Skeletal muscle cell (primary cell): ENCODE results near the gene SLC2A3.
A peak's percentile ranks its signal among the peaks of the same experiment; 100 is the strongest.
"Not testable (repeated sequence)": the region's sequence is repeated elsewhere in the genome, so short reads cannot be mapped to it uniquely, and the experiment has no call there.

Experiments used
- DNase-seq: peaks from one replicate; pipeline ENCODE4 v3.0.0-alpha.2; 2010; ENCODE audit warnings: low read depth
- H3K4me3 ChIP-seq: 2 replicates; pipeline ENCODE4 v1.5.1; 2011; ENCODE audit warnings: low read depth, mild to moderate bottlenecking, control low read depth, low read length, moderate library complexity

The SLC2A3 gene

DNA sequence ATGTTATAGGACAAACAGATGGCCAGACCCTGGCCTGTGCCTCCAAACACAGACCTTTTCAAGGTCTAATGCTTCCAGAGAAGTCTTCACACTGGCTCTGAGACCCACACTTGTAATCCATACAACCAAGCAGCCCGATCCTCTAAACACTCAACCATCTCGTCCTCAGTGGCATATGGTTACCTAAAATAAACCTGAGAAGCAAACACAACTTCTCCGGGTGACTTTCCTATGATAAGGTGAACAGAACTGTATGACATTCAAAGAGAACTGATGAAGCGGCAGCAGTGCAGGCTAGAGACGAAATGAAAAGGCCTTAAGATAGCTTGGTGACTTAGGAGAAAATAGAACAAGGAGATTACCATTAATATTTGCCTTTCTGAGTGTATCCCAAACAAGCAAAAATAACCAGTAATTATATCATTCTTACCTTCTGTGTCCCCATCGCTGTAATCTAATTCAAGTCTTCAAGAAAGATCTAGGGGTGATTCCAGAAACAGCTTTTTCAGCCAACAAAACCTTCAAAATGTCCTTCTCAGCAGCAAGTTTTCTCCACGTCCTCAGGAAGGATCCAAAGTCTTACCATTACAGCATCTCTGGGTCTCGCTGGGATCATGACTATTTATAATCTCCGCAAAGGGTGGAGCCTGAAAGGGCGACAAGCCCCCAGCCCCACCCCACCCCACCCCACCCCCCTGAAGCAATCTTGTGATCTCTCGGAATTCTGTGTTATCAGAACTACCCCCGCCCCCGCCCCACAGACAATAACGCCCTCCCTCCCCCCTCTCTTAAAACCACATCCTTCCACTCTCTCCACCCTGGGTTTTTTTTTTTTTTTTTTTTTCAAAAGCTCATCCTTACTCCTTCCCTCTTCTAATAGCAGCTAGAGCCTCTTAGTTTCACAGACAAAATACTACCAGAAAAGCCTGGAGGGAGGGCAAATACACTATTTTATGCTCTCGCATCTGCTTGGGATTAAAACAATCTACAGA is at the start of gene SLC2A3:
TSS of gene SLC2A3 (minus strand) at position 598 of the 992 bp plus-strand sequence. CDS start at position 445, 153 bp downstream.
- peak; percentile 90 for DNase-seq
- peak within 1 kb of the TSS; percentile 90 for H3K4me3 ChIP-seq

DNA sequence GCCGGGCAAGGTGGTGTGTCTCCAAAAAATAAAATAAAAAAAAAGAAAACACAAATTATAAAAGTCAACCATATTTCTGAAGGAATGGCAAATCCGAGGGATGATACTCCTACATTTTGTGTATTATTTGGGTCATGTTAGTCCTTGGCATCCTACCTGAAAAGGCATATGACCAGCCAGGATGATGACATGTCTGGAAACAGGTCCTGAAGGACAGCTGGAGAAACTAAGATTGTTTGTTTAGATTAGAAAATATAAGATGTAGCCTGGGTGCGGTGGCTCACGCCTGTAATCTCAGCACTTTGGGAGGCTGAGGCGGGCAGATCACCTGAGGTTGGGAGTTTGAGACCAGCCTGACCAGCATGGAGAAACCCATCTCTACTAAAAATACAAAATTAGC is 48.9 kb upstream of the SLC2A3 start:
- no peak for DNase-seq
- H3K4me3 ChIP-seq: no peak overlapping the region

DNA sequence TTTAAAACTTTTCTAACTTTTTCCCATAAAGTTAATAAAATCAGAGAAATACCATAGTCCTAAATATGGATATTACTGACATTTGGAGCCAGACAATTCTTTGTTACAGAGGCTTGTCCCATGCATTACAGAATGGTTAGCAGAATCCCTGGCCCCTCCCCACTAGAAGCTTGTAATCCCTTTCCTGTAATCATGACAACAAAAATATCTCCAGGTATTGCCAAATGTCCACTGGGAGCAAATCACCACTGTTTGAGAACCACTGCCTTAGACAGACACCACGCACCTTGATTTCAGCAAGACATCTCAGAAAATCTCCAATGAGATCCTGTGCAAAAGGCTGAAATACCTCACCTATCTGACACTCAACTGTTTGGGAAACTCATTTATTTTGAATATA is 47.5 kb upstream of the SLC2A3 start:
- not testable (repeated sequence) for DNase-seq, H3K4me3 ChIP-seq

DNA sequence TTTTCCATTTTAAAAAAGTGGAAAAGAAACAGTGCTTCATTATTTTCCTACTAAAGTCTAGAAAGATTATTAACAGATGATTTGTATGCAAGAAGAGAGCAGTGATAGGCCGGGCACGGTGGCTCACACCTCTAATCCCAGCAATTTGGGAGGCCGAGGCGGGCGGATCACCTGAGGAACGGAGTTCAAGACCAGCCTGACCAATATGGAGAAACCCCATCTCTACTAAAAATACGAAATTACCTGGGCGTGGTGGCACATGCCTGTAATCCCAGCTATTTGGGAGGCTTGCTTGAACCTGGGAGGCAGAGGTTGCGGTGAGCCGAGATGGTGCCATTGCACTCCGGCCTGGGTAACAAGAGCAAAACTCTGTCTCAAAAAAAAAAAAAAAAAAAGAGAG is 47.0 kb upstream of the SLC2A3 start:
- DNase-seq, H3K4me3 ChIP-seq: not testable (repeated sequence)

DNA sequence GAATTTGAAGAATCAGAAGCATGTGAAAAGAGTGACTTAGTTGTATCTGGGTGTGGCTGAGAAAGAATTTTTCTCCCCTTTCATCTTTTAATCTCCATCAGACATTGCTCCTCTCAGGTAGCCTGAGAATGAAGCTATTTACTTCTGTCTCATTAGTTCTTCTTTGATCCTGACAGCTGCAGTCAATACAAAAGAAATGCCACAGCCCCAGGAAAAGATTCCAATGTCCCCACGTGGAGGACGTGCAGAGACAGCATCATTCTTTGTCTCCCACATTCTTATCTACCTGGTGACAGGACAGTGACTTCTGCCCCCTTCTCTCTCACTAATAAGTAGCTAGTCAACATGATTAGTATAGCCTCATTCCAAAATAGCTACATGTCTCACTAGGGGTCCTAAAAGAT is 46.3 kb upstream of the SLC2A3 start:
- H3K4me3 ChIP-seq, DNase-seq: not testable (repeated sequence)

DNA sequence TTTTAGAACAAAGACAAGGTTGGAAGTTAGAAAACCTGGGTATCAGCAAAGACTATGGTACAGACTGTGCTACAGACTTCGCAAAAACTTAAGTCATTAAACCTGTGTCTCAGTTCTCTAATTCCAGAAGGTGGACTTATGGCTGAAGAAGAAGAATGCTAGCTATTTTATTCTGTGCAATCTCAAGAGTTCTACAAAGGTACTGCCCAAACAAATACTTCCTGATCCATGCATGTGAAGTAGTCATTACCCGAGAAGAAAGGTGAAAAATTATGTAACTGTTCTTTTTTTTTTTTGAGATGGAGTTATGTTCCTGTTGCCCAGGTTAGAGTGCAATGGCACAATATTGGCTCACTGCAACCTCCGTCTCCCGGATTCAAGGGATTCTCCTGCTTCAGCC is 45.5 kb upstream of the SLC2A3 start:
- DNase-seq: no peak
- H3K4me3 ChIP-seq: no peak overlapping the region

DNA sequence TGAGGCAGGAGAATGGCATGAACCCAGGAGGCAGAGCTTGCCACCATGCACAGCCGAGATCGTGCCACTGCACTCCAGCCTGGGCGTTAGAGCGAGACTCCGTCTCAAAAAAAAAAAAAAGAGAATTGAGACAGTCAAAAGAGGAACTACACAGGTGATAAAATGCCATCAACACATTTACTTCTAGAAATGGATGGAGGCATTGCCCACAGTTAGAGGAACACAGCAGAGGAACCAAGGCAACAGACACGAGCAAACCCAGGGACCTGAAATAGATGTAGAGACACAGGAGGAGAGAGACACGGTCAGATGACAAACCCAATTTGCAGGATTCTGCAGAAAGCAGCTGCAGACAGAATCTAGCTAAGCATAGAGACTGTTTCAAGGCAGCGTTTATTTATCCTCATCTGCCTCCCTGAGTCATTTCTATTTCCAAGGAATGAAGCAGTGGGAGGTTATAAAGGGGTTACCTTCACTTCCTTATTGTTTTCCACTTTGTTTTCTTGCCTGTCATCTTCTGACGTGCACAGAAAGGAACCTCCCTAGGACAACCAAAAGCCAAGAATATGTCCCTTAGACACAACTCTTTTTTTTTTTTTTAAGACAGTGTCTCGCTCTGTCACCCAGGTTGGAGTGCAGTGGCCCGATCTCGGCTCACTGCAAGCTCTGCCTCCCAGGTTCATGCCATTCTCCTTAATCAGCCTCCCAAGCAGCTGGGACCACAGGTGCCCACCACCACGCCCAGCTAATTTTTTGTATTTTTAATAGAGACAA is 41.6 kb upstream of the SLC2A3 start:
- not testable (repeated sequence) for DNase-seq, H3K4me3 ChIP-seq

DNA sequence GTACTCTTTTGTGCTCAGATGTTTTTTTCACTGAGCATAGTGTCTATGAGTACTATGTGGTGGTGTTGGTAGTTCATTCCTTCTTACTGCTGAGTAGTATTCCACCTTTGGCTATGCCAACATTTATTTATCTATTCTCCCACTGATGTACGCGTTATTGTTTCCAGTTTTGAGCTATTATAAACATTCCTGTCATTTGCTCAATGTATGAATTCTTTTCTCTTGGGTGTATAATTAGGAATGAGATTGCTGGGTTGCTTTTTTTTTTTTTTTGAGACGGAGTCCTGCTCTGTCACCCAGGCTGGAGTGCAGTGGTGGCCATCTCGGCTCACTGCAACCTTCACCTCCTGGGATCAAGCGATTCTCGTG is 37.5 kb upstream of the SLC2A3 start:
- H3K4me3 ChIP-seq: no peak overlapping the region
- DNase-seq: no peak

DNA sequence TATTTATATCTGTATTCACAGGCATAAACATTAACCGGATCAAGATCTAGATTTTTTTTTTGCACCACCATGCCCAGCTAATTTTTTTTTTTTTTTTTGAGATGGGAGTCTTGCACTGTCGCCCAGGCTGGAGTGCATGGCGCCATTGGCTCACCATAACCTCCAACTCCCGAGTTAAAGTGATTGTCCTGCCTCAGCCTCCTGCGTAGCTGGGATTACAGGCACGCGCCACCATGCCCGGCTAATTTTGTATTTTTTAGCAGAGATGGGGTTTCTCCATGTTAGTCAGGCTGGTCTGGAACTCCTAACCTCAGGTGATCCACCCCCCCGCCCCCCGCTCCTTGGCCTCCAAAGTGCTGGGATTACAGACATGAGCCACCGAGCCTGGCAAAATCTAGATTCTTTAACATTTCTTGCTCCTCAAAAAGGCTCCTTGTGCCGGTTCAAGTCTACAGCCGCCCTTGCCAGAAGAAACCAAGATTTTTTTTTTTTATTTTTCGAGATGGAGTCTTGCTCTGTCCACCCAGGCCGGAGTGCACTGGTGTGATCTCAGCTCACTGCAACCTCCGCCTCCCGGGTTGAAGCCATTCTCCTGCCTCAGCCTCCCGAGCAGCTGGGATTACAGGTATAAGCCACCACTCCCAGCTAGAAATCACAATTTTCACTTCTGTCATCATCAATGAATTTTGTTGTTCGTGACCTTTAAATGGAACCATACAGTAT is 36.9 kb upstream of the SLC2A3 start:
- DNase-seq: no peak
- H3K4me3 ChIP-seq: no peak overlapping the region

DNA sequence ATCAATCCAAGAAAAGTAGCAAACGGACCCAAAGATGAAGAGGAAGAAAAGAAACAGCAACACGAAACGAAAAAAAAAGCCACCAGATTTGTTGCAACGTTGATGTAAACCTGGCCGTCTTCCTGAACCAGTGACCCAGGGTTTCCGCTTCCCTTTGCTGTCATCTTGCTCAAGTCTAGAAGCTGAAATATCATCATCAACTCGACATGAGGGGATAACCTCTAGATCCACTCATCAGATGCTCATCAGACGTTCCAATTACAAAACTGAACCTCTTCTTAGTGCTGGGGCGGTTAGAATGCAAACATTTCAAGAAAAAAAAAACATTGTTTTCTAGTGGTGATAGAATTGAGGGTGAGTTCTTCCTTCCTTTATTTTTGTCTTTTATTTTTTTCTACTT is 36.3 kb upstream of the SLC2A3 start:
- not testable (repeated sequence) for H3K4me3 ChIP-seq, DNase-seq

DNA sequence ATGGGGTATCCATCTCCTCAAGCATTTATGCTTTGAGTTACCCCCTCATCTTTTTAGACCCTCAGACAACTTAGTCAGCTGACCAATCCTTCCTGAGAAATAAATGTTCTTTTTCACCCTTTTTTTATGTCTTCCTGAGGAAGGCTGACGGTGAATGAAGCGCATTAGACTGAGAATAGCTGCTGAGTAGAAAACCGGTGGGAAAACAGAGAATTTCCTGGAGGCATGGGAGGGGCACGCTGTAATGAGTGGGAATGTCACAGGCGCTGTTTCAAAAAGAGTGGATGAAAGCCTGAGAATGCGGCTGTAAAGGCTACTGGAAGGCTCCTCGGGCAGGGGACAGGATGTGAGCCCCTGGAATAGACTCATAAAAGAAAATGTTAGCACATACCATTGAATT is 35.8 kb upstream of the SLC2A3 start:
- DNase-seq, H3K4me3 ChIP-seq: not testable (repeated sequence)

DNA sequence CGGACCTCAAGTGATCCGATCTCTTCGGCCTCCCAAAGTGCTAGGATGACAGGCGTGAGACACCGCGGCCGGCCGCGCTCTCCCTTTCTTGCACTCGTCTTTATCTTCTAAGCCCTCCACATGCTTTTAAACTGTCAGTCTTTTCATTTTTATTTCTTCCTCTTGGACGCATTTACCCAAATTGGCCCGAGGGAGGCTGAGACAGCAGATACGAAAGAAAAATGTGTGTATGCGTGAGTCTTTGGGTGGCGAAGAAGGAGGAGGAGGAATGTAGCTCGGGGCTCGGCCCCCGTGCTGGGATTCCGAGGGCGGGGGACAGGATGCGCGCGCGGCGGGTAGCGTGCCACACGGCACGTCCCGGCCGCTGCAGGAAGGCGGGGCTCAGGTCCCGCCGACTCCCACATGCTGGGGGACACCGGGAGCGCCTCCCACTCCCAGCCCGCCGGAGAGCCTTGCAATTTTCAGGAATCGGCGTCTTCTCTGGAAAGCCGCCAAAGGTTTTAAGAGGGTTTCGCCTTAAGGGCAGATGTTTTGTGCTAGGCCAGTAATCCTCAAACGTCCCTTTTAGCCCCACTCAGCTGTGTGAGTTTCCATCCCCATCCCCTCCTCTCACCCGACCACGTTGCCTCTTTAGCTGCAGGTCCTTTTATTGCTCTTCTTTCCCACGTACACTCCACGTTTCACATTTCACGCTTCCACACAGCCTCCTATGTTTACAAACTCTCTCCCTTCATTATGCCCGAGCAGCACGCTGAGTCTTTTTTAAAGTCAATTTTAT is 34.7 kb upstream of the SLC2A3 start:
- peak overlapping the region; percentile 51 for H3K4me3 ChIP-seq
- DNase-seq: peak; percentile 96

DNA sequence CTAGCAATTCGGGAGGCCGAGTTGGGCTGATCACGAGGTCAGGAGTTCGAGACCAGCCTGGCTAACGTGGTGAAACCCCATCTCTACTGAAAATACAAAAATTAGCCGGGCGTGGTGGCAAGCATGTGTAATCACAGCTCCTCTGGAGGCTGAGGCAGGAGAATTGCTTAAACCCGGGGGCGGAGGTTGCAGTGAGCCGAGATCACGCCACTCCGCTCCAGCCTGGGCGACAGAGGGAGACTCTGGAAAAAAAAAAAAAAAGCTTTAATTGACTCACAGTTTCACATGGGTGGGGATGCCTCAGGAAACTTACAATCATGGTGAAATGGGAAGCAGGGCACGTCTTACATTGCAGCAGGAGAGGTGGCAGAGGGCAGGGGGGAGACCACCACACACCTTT is 30.6 kb upstream of the SLC2A3 start:
- no peak for DNase-seq
- no peak overlapping the region for H3K4me3 ChIP-seq

DNA sequence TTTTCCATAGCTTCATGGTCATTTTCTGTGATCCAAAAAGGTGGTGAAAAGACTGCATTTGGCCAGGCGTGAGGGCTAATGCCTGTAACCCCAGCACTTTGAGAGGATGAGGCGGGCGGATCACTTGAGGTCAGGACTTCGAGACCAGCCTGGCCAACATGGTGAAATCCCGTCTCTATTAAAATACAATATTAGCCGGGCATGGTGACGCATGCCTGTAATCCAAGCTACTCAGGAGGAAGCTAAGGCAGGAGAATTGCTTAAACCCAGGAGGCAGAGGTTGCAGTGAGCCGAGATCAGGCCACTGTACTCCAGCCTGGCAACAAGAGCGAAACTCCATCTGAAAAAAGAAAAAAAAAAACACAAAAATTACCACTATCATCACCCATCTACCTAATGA is 28.7 kb upstream of the SLC2A3 start:
- H3K4me3 ChIP-seq, DNase-seq: not testable (repeated sequence)

DNA sequence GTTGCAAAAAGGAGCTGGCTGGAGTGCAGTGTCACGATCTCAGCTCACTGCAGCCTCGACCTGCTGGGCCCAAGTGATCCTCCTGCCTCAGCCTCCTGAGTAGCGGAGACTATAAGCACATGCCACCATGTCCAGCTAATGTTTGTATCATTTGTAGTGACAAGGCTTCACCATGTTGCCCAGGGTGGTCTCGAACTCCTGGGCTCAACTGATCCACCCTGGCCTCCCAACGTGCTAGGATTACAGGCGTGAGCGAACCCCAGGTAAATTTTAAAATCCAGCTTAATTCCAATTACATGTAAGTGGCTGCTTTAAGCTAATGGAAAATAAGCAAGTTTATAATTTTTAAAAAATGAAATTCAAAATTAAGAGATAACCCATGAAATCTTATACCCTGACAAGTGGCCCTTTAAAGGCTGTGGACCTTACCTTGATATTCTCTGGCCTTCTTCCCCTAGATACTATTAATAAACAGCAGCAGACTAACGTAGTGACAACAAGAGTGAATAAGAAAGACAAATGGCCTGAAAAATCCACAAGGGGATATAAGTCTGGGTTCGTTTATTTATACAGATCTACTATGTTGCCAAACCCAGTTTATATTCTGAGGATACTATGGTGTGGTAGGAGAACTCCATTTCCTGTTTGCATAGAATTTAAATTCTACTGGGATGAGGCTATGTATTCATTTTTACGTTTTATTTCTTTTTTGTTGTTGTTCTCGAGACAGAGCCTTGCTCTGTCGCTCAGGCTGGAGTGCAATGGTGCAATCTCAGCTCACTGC is 25.6 kb upstream of the SLC2A3 start:
- no peak for DNase-seq
- H3K4me3 ChIP-seq: peak overlapping the region; percentile 56

DNA sequence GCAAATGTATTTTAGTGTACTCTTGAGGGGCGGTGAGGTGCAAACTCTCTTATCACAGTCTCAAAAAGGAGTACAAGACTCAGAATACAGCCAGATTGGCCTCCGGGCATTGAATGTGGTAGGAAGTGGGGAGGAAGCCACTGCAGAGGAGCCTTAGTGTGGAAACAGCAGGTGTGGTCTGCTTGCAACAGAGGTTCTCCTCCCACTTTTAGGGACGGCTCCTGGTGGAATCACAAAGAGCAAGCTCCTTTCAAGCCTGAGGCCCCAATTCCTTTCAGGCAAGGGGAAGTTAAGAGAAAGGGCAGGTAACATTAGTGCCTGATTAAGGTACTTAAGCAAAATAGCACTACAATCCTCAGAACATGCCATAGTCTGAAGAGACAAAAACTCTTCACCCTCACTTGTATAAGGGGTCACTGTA is 23.7 kb upstream of the SLC2A3 start:
- no peak for DNase-seq

DNA sequence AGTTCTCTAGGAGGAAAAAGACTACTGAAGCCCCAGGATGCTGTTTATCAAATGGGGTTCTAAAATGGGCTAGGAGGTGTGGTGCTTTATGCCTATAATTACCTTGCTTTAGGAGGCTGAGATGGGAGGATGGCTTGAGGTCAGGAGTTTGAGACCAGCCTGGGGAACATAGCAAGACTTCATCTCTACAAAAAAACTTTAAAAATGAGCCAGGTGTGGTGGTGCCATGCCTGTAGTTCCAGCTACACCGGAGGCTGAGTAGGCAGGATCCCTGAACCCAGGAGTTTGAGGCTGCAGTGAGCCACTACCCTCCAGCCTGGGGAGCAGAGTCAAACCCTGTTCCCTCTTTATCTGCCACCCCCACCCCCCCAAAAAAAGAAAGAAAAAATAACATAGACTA is 23.3 kb upstream of the SLC2A3 start:
- H3K4me3 ChIP-seq: no peak overlapping the region
- no peak for DNase-seq

More for the DNA sequence above, 23.7 kb upstream of the SLC2A3 start:
- H3K4me3 ChIP-seq: no peak overlapping the region

DNA sequence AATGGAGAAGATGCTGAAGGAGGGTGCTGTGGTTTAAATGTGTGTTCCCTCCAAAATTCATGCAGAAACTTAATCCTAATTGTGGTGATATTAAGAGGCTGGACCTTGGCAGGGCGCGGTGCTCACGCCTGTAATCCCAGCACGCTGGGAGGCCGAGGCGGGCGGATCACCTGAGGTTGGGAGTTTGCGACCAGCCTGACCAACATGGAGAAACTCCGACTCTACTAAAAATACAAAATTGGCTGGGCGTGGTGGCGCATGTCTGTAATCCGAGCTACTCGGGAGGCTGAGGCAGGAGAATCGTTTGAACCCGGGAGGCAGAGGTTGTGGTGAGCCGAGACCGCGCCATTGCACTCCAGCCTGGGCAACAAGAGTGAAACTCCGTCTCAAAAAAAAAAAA is 18.9 kb upstream of the SLC2A3 start:
- H3K4me3 ChIP-seq, DNase-seq: not testable (repeated sequence)
